GM12878 (cell line): ENCODE data around the gene PURA. TPM values are rescaled to one million over a fixed set of nuclear protein-coding genes. Genes with fewer than 3 reads are reported as not detected.

Experiments used
- ATAC-seq: fragments of 200-7000 bp; cut with Tn5 transposase; 3 replicates; pipeline ENCODE4 v1.9.1; 2020; ENCODE audit warnings: mild to moderate bottlenecking, moderate library complexity
- BruUV-seq: library from RNA; stranded (reverse); fragments of 400-500 nt; replicated peaks from 2 replicates; lab custom pipeline; 2021; lab: Mats Ljungman, UMichigan
- CTCF ChIA-PET: fragments of 300-600 bp; sonication (Branson Sonifier 250); formaldehyde crosslinking; extraction: SDS; loops from one replicate; lab custom pipeline; 2021; ENCODE audit warnings: inconsistent platforms; lab: Yijun Ruan, JAX
- POLR2A ChIA-PET: fragments of 350-600 bp; formaldehyde crosslinking; extraction: SDS; loops from one replicate; lab custom pipeline; 2021; ENCODE audit warnings: inconsistent platforms; lab: Charles Lee
- RAD21 ChIA-PET: fragments of 300-600 bp; sonication (Branson Sonifier 250); formaldehyde crosslinking; loops from one replicate; lab custom pipeline; 2023; ENCODE audit warnings: antibody characterized with exemption; ENCODE audit not compliant: unreplicated experiment; lab: Charles Lee
- SMC1A ChIA-PET: fragments of 300-600 bp; sonication (Branson Sonifier 250); formaldehyde crosslinking; loops from one replicate; lab custom pipeline; 2023; ENCODE audit not compliant: unreplicated experiment, uncharacterized antibody; lab: Charles Lee
- DNase-seq: peaks from one replicate; pipeline ENCODE4 v3.0.0-alpha.2; 2011; ENCODE audit warnings: low read depth, low spot score
- FAIRE-seq: peaks from 3 replicates; lab custom pipeline; 2011; peaks lifted over from hg19 to GRCh38; lab: Jason Lieb, UNC
- H2AFZ ChIP-seq: 2 replicates; pipeline ENCODE4 v1.6.0; 2011; ENCODE audit warnings: low read depth, low read length, control low read depth; ENCODE audit not compliant: control insufficient read depth
- H3K27ac ChIP-seq: 2 replicates; pipeline ENCODE4 v1.5.1; 2011; ENCODE audit warnings: control low read depth; ENCODE audit not compliant: control insufficient read depth, insufficient read depth
- H3K27me3 ChIP-seq, 2 experiments: replicated peaks in 1 of 2; 2 replicates each; pipeline versions ENCODE4 v1.6.0 to v1.6.1; 2011; ENCODE audit warnings: low read length in 1 of 2; ENCODE audit not compliant: control insufficient read depth in 2 of 2, insufficient read depth in 2 of 2
- H3K36me3 ChIP-seq, 2 experiments: 2 replicates each; pipeline ENCODE4 v1.5.1; 2011; ENCODE audit warnings: low read length in 1 of 2; ENCODE audit not compliant: control insufficient read depth in 2 of 2, insufficient read depth in 2 of 2
- H3K4me1 ChIP-seq: 2 replicates; pipeline ENCODE4 v1.6.1; 2011; ENCODE audit warnings: mild to moderate bottlenecking, low read length, moderate library complexity, mixed read lengths; ENCODE audit not compliant: control insufficient read depth, insufficient read depth
- H3K4me2 ChIP-seq: 2 replicates; pipeline ENCODE4 v1.6.0; 2011; ENCODE audit warnings: control low read depth; ENCODE audit not compliant: control insufficient read depth, insufficient read depth
- H3K4me3 ChIP-seq: fragments of 200-600 bp; sonication (generic); 2 replicates; pipeline ENCODE4 v1.5.1; 2016
- H3K79me2 ChIP-seq: 2 replicates; pipeline ENCODE4 v1.6.0; 2011; ENCODE audit warnings: low read length; ENCODE audit not compliant: control insufficient read depth, insufficient read depth
- H3K9ac ChIP-seq: 2 replicates; pipeline ENCODE4 v1.8.0; 2011; ENCODE audit warnings: low read length, control low read depth, mixed read lengths; ENCODE audit not compliant: control insufficient read depth, insufficient read depth
- H3K9me3 ChIP-seq: replicated peaks from 3 replicates; pipeline ENCODE4 v1.5.1; 2011; ENCODE audit warnings: mild to moderate bottlenecking, low read length; ENCODE audit not compliant: control insufficient read depth, insufficient read depth
- H4K20me1 ChIP-seq: 2 replicates; pipeline ENCODE4 v1.6.0; 2011; ENCODE audit not compliant: control insufficient read depth, insufficient read depth
- ATF7 ChIP-seq: fragments of 450-650 bp; IDR thresholded peaks from 2 replicates; pipeline ENCODE4 v1.6.1; 2016; ENCODE audit warnings: low read depth, mild to moderate bottlenecking
- BHLHE40 ChIP-seq, 2 experiments: fragments of 450-650 bp in 1 of 2; IDR thresholded peaks; 2 replicates each; pipeline ENCODE4 v1.6.1; 2011 to 2017; ENCODE audit warnings: low read depth in 2 of 2, borderline replicate concordance in 1 of 2, improper control_type of control experiment in 1 of 2, low read length in 1 of 2, mild to moderate bottlenecking in 1 of 2
- CBX3 ChIP-seq: fragments of 200-600 bp; sonication (generic); IDR thresholded peaks from 2 replicates; pipeline ENCODE4 v1.6.1; 2016; ENCODE audit warnings: low read depth, borderline replicate concordance
- EED ChIP-seq: sonication (generic); IDR thresholded peaks from 2 replicates; pipeline ENCODE4 v1.6.1; 2016; ENCODE audit warnings: antibody characterized with exemption, low read depth
- GATAD2B ChIP-seq: fragments of 450-650 bp; conservative IDR thresholded peaks from 2 replicates; pipeline ENCODE4 v1.6.1; 2017; ENCODE audit warnings: low read depth, mild to moderate bottlenecking, moderate library complexity
- JUNB ChIP-seq: IDR thresholded peaks from 2 replicates; pipeline ENCODE4 v1.6.1; 2016; ENCODE audit warnings: antibody characterized with exemption, mild to moderate bottlenecking
- NKRF ChIP-seq: fragments of 450-650 bp; conservative IDR thresholded peaks from 2 replicates; pipeline ENCODE4 v1.6.1; 2017; ENCODE audit warnings: mild to moderate bottlenecking, moderate library complexity
- RBBP5 ChIP-seq: fragments of 200-600 bp; sonication (generic); conservative IDR thresholded peaks from 2 replicates; pipeline ENCODE4 v1.6.1; 2016
- SP1 ChIP-seq: IDR thresholded peaks from one replicate; pipeline ENCODE4 v1.6.1; 2011; ENCODE audit warnings: low read depth, low read length
- SREBF2 ChIP-seq: IDR thresholded peaks from 2 replicates; pipeline ENCODE4 v1.6.1; 2012; ENCODE audit warnings: mild to moderate bottlenecking, low read length
- TAF1 ChIP-seq: IDR thresholded peaks from 2 replicates; pipeline ENCODE4 v1.6.1; 2011; ENCODE audit warnings: mild to moderate bottlenecking, low read depth, low read length, borderline replicate concordance
- TARDBP ChIP-seq: IDR thresholded peaks from 2 replicates; pipeline ENCODE4 v1.6.1; 2016; ENCODE audit warnings: borderline replicate concordance
- TCF3 ChIP-seq: IDR thresholded peaks from 2 replicates; pipeline ENCODE4 v1.6.1; 2012; ENCODE audit warnings: low read depth, mild to moderate bottlenecking, low read length, borderline replicate concordance; ENCODE audit not compliant: insufficient read depth
- WGBS: methylation state at CpG from one replicate; pipeline ENCODE4 v1.1.6; 2016; ENCODE audit warnings: low lambda C conversion rate; ENCODE audit not compliant: insufficient replicate concordance, insufficient coverage; ENCODE audit errors: missing lambda C conversion rate; 5-methylcytosine and 5-hydroxymethylcytosine counted together
- in situ Hi-C: fragments of 300-500 bp; cut with MboI; formaldehyde crosslinking; loops from 9 replicates; pipeline ENCODE4 v1.14.3; 2018; ENCODE audit warnings: mixed read lengths
- intact Hi-C: fragments of 100-400 bp; cut with micrococcal nuclease; formaldehyde crosslinking; loops from one replicate; pipeline ENCODE4 v1.14.2; 2022; ENCODE audit not compliant: unreplicated experiment
- polyA plus RNA-seq, 11 experiments: library from polyadenylated mRNA; depleted of rRNA in 4 of 11; unstranded in 6 of 11; stranded (reverse) in 5 of 11; fragments of >200 nt; fragmentation: Nextera tagmentation in 4 of 11; fragmentation: Illumina TruSeq in 1 of 11; extraction: Ambion mirVana in 4 of 11; extraction: Trizol in 1 of 11; gene quantifications; 1 replicate in 1 of 11; 2 replicates in 10 of 11; pipeline versions ENCODE4 v1.2.1 to v1.2.3, GENCODE V29; 2011 to 2016; ENCODE audit warnings: inconsistent platforms in 2 of 11, missing spikeins in 2 of 11, low read depth in 1 of 11
- total RNA-seq, 4 experiments: library from RNA; depleted of rRNA in 3 of 4; stranded (reverse); fragments of >200 nt in 3 of 4; fragmentation: Illumina TruSeq in 1 of 4; extraction: Trizol in 1 of 4; gene quantifications; 2 replicates each; pipeline versions ENCODE4 v1.2.1 to v1.2.3, GENCODE V29; 2013 to 2021
- TF ChIP-seq, protein P1 (sequence below): fragments of 450-650 bp; IDR thresholded peaks from 2 replicates; pipeline ENCODE4 v1.6.1; 2018; ENCODE audit warnings: borderline replicate concordance, mild to moderate bottlenecking; ENCODE audit not compliant: partially characterized antibody
- TF ChIP-seq, protein P2 (sequence below): fragments of 450-650 bp; IDR thresholded peaks from 2 replicates; pipeline ENCODE4 v1.6.1; 2014; ENCODE audit warnings: mild to moderate bottlenecking

The PURA gene
- total and polyA plus RNA-seq, 10 of the 15 experiments (the other 5 are each of a cell fraction or from before 2014, with no cell fraction given): 3.3 to 11.8 (median 5.8) TPM

- intact Hi-C loops: loop anchor here (2.0 kb wide), 1 partner anchor 47 kb away; no protein-coding TSS in a partner anchor
- 100% methylated on average over 2 of the region's 2 CpGs for WGBS
- H3K27ac ChIP-seq: no peak overlapping the region
- TF ChIP-seq, protein P1, sequence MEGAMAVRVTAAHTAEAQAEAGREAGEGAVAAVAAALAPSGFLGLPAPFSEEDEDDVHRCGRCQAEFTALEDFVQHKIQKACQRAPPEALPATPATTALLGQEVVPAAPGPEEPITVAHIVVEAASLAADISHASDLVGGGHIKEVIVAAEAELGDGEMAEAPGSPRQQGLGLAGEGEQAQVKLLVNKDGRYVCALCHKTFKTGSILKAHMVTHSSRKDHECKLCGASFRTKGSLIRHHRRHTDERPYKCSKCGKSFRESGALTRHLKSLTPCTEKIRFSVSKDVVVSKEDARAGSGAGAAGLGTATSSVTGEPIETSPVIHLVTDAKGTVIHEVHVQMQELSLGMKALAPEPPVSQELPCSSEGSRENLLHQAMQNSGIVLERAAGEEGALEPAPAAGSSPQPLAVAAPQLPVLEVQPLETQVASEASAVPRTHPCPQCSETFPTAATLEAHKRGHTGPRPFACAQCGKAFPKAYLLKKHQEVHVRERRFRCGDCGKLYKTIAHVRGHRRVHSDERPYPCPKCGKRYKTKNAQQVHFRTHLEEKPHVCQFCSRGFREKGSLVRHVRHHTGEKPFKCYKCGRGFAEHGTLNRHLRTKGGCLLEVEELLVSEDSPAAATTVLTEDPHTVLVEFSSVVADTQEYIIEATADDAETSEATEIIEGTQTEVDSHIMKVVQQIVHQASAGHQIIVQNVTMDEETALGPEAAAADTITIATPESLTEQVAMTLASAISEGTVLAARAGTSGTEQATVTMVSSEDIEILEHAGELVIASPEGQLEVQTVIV: no peak
- TF ChIP-seq NKRF: no peak
- TF ChIP-seq SREBF2: no peak
- TF ChIP-seq BHLHE40 (IDR thresholded peaks at IDR 0.05; ENCODE audit: borderline replicate concordance in 1 of 2, low read depth in 2 of 2, low read length in 1 of 2): no peak
- TF ChIP-seq CBX3: no peak
- no peak for TF ChIP-seq SP1
- no peak for TF ChIP-seq GATAD2B
- TF ChIP-seq TAF1: no peak
- no peak for TF ChIP-seq JUNB
- TF ChIP-seq TCF3: no peak
- no peak for TF ChIP-seq RBBP5
- TF ChIP-seq ATF7: no peak
- TF ChIP-seq EED: no peak
- TF ChIP-seq, protein P2, sequence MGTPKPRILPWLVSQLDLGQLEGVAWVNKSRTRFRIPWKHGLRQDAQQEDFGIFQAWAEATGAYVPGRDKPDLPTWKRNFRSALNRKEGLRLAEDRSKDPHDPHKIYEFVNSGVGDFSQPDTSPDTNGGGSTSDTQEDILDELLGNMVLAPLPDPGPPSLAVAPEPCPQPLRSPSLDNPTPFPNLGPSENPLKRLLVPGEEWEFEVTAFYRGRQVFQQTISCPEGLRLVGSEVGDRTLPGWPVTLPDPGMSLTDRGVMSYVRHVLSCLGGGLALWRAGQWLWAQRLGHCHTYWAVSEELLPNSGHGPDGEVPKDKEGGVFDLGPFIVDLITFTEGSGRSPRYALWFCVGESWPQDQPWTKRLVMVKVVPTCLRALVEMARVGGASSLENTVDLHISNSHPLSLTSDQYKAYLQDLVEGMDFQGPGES: no peak
- no peak for TF ChIP-seq TARDBP
These were observed 60.1 kb downstream of the PURA start for GRCh38 chr5:140174014-140174413.

More at GRCh38 chr5:140174014-140174413, 60.1 kb downstream of the PURA start:
- POLR2A ChIA-PET: interaction anchor here (0.6 to 0.7 kb wide), 3 partner anchors 8 to 602 kb away, joined by 3 to 5 read pairs (median 3); no protein-coding TSS in a partner anchor
- CTCF ChIA-PET: interaction anchor here (0.8 kb wide), 1 partner anchor 30 kb away, joined by 4 read pairs; no protein-coding TSS in a partner anchor
- Histone ChIP-seq H2AFZ (no peak overlapping the region), H3K9ac (no peak overlapping the region), H3K79me2 (peaks cover 6% of the 10 kb centered on the region), H3K4me2 (no peak overlapping the region), H3K36me3 (no peaks in the 10 kb centered on the region), H3K4me3 (no peak overlapping the region), H3K9me3 (no peaks in the 10 kb centered on the region), H3K4me1 (peaks cover 10% of the 10 kb centered on the region; the same call in 1 of the 2 replicates), H3K27me3 (no peaks in the 10 kb centered on the region), H4K20me1 (no peaks in the 10 kb centered on the region)
- FAIRE-seq: no peak
- SMC1A ChIA-PET: interaction anchor here (0.8 to 1.8 kb wide), 5 partner anchors 30 to 178 kb away, joined by 3 to 7 read pairs (median 3); no protein-coding TSS in a partner anchor
- in situ Hi-C loops: no loop called here
- DNase-seq: no peak
- BruUV-seq: no TSS peak
- RAD21 ChIA-PET: interaction anchor here (0.9 kb wide), 1 partner anchor 9 kb away, joined by 3 read pairs; no protein-coding TSS in a partner anchor
- ATAC-seq: no peak
